ENCODE data around the gene CIAO3. TPM values are rescaled to one million over a fixed set of nuclear protein-coding genes. Genes with fewer than 3 reads are reported as not detected.

CIAO3 gene
- polyA plus RNA-seq, 1 experiment = 23.1 TPM

DNA sequence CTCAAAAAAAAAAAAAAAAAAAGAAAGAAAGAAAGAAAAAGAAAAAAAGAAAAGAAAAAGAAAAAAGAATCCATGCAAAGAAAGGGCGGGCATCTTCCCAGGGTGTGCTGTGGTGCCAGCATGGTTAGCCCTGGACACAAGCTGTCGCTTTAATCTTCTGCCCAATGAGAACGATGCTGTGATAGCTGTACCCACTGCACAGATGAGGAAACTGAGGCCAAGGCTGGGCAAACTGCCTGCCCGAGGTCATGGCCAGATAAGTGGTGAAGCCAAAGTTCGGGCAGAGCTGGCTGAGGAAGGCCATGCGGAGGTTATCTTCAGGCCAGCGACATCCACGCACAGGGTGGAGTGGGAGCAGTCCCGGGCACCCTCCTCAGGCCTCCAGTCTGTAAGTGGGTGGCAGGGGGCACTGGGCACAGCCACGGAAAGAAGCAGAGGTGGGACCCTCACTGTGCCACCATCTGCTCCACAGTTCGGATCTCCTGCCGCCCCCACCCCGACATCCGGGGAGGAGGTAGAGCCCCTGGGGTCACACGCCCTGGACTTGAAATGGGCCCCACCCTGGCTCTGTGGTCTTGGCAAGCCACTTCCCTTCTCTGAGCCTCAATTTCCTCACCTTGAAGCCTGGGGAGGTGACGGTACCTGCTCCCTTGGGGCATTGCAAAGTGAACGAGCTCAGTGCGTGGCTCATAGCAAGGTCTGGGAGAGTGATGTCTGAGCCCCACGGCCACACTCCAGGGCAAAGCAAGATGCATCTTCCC is 41.7 kb downstream of the CIAO3 start:
- ChIA-PET CTCF (interaction anchor here (0.8 to 1.5 kb wide), 2 partner anchors 13 to 87 kb away, joined by 3 read pairs; no protein-coding TSS in a partner anchor), POLR2A (no interaction called here)
- H3K36me3 ChIP-seq (ENCODE audit: control insufficient read depth, insufficient read depth, low read length) = no peaks in the 10 kb centered on the region
- no peak for DNase-seq (ENCODE audit: low read depth)
- TF ChIP-seq, protein P1, sequence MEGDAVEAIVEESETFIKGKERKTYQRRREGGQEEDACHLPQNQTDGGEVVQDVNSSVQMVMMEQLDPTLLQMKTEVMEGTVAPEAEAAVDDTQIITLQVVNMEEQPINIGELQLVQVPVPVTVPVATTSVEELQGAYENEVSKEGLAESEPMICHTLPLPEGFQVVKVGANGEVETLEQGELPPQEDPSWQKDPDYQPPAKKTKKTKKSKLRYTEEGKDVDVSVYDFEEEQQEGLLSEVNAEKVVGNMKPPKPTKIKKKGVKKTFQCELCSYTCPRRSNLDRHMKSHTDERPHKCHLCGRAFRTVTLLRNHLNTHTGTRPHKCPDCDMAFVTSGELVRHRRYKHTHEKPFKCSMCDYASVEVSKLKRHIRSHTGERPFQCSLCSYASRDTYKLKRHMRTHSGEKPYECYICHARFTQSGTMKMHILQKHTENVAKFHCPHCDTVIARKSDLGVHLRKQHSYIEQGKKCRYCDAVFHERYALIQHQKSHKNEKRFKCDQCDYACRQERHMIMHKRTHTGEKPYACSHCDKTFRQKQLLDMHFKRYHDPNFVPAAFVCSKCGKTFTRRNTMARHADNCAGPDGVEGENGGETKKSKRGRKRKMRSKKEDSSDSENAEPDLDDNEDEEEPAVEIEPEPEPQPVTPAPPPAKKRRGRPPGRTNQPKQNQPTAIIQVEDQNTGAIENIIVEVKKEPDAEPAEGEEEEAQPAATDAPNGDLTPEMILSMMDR (IDR thresholded peaks at IDR 0.05; ENCODE audit: insufficient read depth, low read depth, low read length) = no peak
- H3K4me3 ChIP-seq (ENCODE audit: low read depth, low read length) = no peak overlapping the region
- peaks cover 32% of the 10 kb centered on the region for H3K27me3 ChIP-seq (ENCODE audit: control insufficient read depth, insufficient read depth, low read length)

DNA sequence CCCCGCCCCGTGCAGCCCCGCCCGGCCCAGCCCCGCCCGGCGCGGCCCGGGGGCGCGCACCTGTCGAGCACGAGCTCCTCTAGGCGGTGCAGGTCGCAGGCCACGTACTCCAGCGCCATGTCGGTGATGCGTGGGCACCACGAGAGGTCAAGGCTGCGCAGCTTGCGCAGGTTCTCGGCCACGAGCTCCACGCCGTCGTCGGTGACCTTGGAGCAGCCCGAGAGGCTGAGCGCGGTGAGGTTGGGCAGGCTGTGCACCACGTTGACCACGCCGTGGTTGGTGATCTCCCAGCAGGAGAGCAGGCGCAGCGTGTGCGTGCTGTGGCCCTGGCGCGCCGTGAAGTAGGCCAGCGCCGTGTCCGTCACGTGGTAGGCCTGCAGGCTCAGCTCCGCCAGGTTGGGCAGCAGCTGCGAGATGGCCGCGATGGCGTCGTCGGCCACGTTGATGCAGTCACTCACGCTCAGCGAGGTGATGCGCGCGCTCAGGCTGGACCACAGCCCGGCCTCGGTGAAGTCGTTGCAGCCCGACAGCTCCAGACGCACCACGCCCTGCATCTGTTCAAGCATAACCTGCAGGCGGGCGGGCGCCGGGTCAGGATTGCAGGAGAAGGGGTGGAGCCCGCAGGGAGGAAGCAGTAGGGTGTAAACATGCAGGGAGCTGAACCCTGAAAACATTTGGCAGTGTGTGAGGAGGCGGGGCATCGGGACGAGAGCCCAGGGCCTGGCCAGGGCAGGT is 45.3 kb downstream of the CIAO3 start:
- CTCF ChIA-PET = no interaction called here
- DNase-seq (ENCODE audit: low read depth) = no peak
- H3K36me3 ChIP-seq (ENCODE audit: control insufficient read depth, insufficient read depth, low read length) = no peaks in the 10 kb centered on the region
- TF ChIP-seq, protein P1 (IDR thresholded peaks at IDR 0.05; ENCODE audit: insufficient read depth, low read depth, low read length) = no peak
- POLR2A ChIA-PET = no interaction called here
- peaks cover 23% of the 10 kb centered on the region for H3K27me3 ChIP-seq (ENCODE audit: control insufficient read depth, insufficient read depth, low read length)
- no peak overlapping the region for H3K4me3 ChIP-seq (ENCODE audit: low read depth, low read length)

DNA sequence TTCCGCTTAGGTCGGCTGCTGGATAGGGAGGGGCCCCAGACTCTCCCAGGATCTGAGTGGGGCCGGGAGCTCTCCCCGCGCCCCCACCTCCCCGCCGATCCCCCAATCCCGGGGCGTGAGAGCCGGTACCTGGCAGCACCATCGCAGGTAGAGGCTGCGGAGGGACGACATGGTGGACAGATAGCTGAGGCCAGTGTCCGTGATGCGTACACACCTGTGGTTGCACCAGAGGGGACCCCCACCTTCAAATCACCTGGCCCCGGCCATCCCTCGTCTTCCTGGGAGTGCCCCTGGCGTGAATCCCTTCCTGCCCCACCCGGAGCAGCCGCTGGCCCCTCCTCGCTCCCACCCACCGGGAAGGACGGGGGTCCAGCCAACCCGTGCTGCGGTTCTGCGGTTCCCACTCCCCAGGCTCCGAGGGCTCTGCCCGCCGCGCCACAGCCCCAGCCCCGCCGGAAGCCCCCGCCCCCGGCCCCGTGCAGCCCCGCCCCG is 45.9 kb downstream of the CIAO3 start:
- CTCF ChIA-PET = no interaction called here
- TF ChIP-seq, protein P1 (IDR thresholded peaks at IDR 0.05; ENCODE audit: insufficient read depth, low read depth, low read length) = no peak
- Histone ChIP-seq H3K27me3 (ENCODE audit: control insufficient read depth, insufficient read depth, low read length) (peaks cover 23% of the 10 kb centered on the region), H3K36me3 (ENCODE audit: control insufficient read depth, insufficient read depth, low read length) (no peaks in the 10 kb centered on the region), H3K4me3 (ENCODE audit: low read depth, low read length) (no peak overlapping the region)
- DNase-seq (ENCODE audit: low read depth) = no peak
- POLR2A ChIA-PET = no interaction called here

DNA sequence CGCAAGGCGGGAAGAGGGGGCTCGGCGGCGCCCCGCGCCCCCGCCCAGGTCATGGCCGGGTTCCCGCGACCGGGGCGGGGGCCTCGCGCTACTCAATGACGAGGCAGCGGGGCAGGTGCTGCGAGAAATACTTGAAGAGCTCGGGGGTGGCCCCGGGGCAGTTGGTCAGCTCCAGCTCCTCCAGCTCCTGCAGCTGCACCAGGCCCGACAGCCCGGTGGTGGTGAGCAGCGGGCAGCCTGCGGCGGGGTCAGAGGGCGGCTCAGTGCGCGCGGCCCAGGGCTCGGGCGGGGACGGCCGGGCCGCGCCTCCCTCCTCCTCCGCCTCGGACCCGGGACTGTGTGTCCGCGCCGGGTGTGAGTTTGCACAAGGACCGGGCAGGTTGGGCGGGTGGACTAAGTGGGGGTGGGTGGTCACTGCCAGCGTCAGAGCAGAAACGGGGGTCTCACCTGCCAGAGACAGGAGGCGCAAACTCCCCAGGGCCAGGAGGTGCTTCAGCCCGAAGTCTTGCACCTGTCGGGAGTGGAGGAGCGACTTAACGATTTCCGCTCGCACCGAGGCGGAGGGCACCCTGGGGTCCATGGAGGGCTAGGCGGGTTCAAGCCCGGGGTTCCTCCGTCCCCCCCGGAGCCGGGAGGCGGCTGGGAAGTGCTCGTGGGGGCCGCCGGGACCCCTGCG is 46.5 kb downstream of the CIAO3 start:
- H3K4me3 ChIP-seq (ENCODE audit: low read depth, low read length) = no peak overlapping the region
- no peak for DNase-seq (ENCODE audit: low read depth)
- peaks cover 22% of the 10 kb centered on the region for H3K27me3 ChIP-seq (ENCODE audit: control insufficient read depth, insufficient read depth, low read length)
- ChIA-PET POLR2A (no interaction called here), CTCF (no interaction called here)
- H3K36me3 ChIP-seq (ENCODE audit: control insufficient read depth, insufficient read depth, low read length) = no peaks in the 10 kb centered on the region
- TF ChIP-seq, protein P1 (IDR thresholded peaks at IDR 0.05; ENCODE audit: insufficient read depth, low read depth, low read length) = no peak

DNA sequence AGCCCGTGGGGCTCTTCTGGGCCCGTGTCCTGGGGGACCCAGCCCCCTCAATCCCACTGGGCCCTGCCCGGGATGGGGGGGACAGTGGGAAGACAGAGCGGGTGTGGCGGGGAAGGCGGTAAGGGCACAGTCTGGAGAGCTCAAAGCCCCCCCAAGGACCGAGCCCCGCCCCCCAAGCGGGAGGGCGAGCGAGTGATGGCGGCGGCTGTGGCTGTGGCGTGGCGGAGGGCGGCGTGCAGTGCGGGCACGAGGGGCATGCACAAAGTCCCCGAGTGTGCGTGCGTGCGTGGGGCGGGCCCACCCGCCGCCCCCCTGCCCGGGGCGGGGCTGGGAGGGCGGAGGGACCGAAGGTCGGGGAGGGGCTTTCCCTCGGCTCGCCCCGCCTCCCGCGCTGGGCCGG is 47.0 kb downstream of the CIAO3 start:
- POLR2A ChIA-PET = no interaction called here
- CTCF ChIA-PET = no interaction called here
- Histone ChIP-seq H3K27me3 (ENCODE audit: control insufficient read depth, insufficient read depth, low read length) (peaks cover 21% of the 10 kb centered on the region), H3K4me3 (ENCODE audit: low read depth, low read length) (no peak overlapping the region), H3K36me3 (ENCODE audit: control insufficient read depth, insufficient read depth, low read length) (no peaks in the 10 kb centered on the region)
- TF ChIP-seq, protein P1 (IDR thresholded peaks at IDR 0.05; ENCODE audit: insufficient read depth, low read depth, low read length) = no peak
- DNase-seq (ENCODE audit: low read depth) = no peak
